IMR-90 (cell line): Measurements from ENCODE around the gene RPGRIP1L. TPM values are rescaled to one million over a fixed set of nuclear protein-coding genes. Genes with fewer than 3 reads are reported as not detected.

ENCODE experiments used
- ATAC-seq: fragments of 200-7000 bp; cut with Tn5 transposase; 2 replicates; pipeline ENCODE4 v1.9.1; 2020; ENCODE audit warnings: low read depth, mild to moderate bottlenecking, moderate library complexity
- BruUV-seq: library from RNA; stranded (reverse); fragments of 400-500 nt; replicated peaks from 2 replicates; lab custom pipeline; 2021; lab: Mats Ljungman, UMichigan
- CTCF ChIA-PET: fragments of 300-600 bp; formaldehyde crosslinking; extraction: SDS; loops from one replicate; lab custom pipeline; 2021; ENCODE audit warnings: antibody characterized with exemption; lab: Yijun Ruan, JAX
- POLR2A ChIA-PET: fragments of 300-600 bp; sonication (Branson Sonifier 250); formaldehyde crosslinking; loops from one replicate; lab custom pipeline; 2022; ENCODE audit warnings: antibody characterized with exemption; ENCODE audit not compliant: unreplicated experiment; lab: Charles Lee
- DNase-seq: peaks from one replicate; pipeline ENCODE4 v3.0.0; 2013
- H2AFZ ChIP-seq: replicated peaks from 2 replicates; pipeline ENCODE3; 2013; ENCODE audit warnings: low read length, mild to moderate bottlenecking; ENCODE audit not compliant: poor library complexity
- H2AK5ac ChIP-seq: 2 replicates; pipeline ENCODE4 v1.6.1; 2013; ENCODE audit warnings: low read depth, low read length, inconsistent platforms
- H2AK9ac ChIP-seq: replicated peaks from 2 replicates; pipeline ENCODE3; 2013; ENCODE audit warnings: mild to moderate bottlenecking, low read depth, low read length, moderate library complexity; ENCODE audit not compliant: poor library complexity
- H2BK120ac ChIP-seq: 2 replicates; pipeline ENCODE4 v1.6.1; 2013; ENCODE audit warnings: low read depth, low read length, inconsistent platforms
- H2BK15ac ChIP-seq: 3 replicates; pipeline ENCODE4 v1.6.1; 2013; ENCODE audit warnings: low read depth, low read length, inconsistent platforms
- H2BK20ac ChIP-seq: 2 replicates; pipeline ENCODE4 v1.6.1; 2013; ENCODE audit warnings: low read depth, mild to moderate bottlenecking, inconsistent platforms, low read length, moderate library complexity
- H2BK5ac ChIP-seq: 2 replicates; pipeline ENCODE4 v1.6.1; 2013; ENCODE audit warnings: mild to moderate bottlenecking, low read depth, low read length, inconsistent platforms; ENCODE audit not compliant: poor library complexity, severe bottlenecking
- H3K14ac ChIP-seq: replicated peaks from 2 replicates; pipeline ENCODE4 v1.6.1; 2013; ENCODE audit warnings: low read depth, low read length, inconsistent platforms
- H3K18ac ChIP-seq: 2 replicates; pipeline ENCODE4 v1.6.1; 2013; ENCODE audit warnings: low read depth, low read length, control low read depth
- H3K23ac ChIP-seq: 2 replicates; pipeline ENCODE4 v1.6.1; 2013; ENCODE audit warnings: low read depth, low read length, inconsistent platforms
- H3K27ac ChIP-seq: 2 replicates; pipeline ENCODE4 v1.5.1; 2013; ENCODE audit warnings: mild to moderate bottlenecking, control low read depth, low read length; ENCODE audit not compliant: insufficient read depth
- H3K27me3 ChIP-seq: 2 replicates; pipeline ENCODE4 v1.6.1; 2013; ENCODE audit warnings: low read length; ENCODE audit not compliant: control insufficient read depth, insufficient read depth
- H3K36me3 ChIP-seq: 2 replicates; pipeline ENCODE4 v1.6.1; 2013; ENCODE audit warnings: low read length, mixed read lengths; ENCODE audit not compliant: control insufficient read depth, insufficient read depth
- H3K4ac ChIP-seq: 2 replicates; pipeline ENCODE4 v1.6.1; 2013; ENCODE audit warnings: low read depth, low read length, inconsistent platforms
- H3K4me1 ChIP-seq: 2 replicates; pipeline ENCODE4 v1.6.1; 2013; ENCODE audit warnings: low read length, mixed read lengths; ENCODE audit not compliant: control insufficient read depth, insufficient read depth
- H3K4me2 ChIP-seq: 2 replicates; pipeline ENCODE4 v1.6.1; 2013; ENCODE audit warnings: low read depth, mild to moderate bottlenecking, control low read depth, low read length, moderate library complexity
- H3K4me3 ChIP-seq: 2 replicates; pipeline ENCODE4 v1.5.1; 2013; ENCODE audit warnings: low read depth, mild to moderate bottlenecking, control low read depth, low read length, moderate library complexity; ENCODE audit not compliant: insufficient read depth
- H3K56ac ChIP-seq: 2 replicates; pipeline ENCODE4 v1.6.1; 2013; ENCODE audit warnings: low read length, inconsistent platforms; ENCODE audit not compliant: insufficient read depth; ENCODE audit errors: extremely low read depth
- H3K79me1 ChIP-seq, 2 experiments: 2 replicates each; pipeline ENCODE4 v1.6.1; 2013; ENCODE audit warnings: low read length in 2 of 2, inconsistent platforms in 1 of 2, low read depth in 1 of 2
- H3K9ac ChIP-seq: 2 replicates; pipeline ENCODE4 v1.6.1; 2013; ENCODE audit warnings: low read depth, low read length, control low read depth
- H3K9me1 ChIP-seq: 2 replicates; pipeline ENCODE4 v1.6.1; 2013; ENCODE audit warnings: low read length, inconsistent platforms; ENCODE audit not compliant: insufficient read depth
- H3K9me3 ChIP-seq: 2 replicates; pipeline ENCODE4 v1.6.1; 2013; ENCODE audit warnings: low read length; ENCODE audit not compliant: control insufficient read depth, insufficient read depth
- H4K20me1 ChIP-seq: 2 replicates; pipeline ENCODE4 v1.6.1; 2013; ENCODE audit warnings: low read length, inconsistent platforms; ENCODE audit not compliant: insufficient read depth
- H4K5ac ChIP-seq: 2 replicates; pipeline ENCODE4 v1.6.1; 2013; ENCODE audit warnings: mild to moderate bottlenecking, low read depth, low read length, control low read depth
- H4K8ac ChIP-seq, 2 experiments: 2 replicates each; pipeline ENCODE4 v1.6.1; 2013; ENCODE audit warnings: low read depth in 2 of 2, low read length in 2 of 2, control low read depth in 1 of 2, inconsistent platforms in 1 of 2
- H4K91ac ChIP-seq: 2 replicates; pipeline ENCODE4 v1.6.1; 2013; ENCODE audit warnings: low read depth, low read length, inconsistent platforms; ENCODE audit not compliant: insufficient read depth
- BHLHE40 ChIP-seq: fragments of 150-350 bp; IDR thresholded peaks from 2 replicates; pipeline ENCODE4 v1.6.1; 2016; ENCODE audit warnings: mild to moderate bottlenecking, low read depth, low read length
- CEBPB ChIP-seq: IDR thresholded peaks from 2 replicates; pipeline ENCODE4 v1.6.1; 2012; ENCODE audit warnings: low read depth, low read length, improper control_type of control experiment
- CHD1 ChIP-seq: IDR thresholded peaks from 2 replicates; pipeline ENCODE4 v1.6.1; 2012; ENCODE audit warnings: low read depth, low read length, improper control_type of control experiment
- CTCF ChIP-seq: conservative IDR thresholded peaks from 2 replicates; pipeline ENCODE4 v1.5.1; 2012; ENCODE audit warnings: mild to moderate bottlenecking, low read depth, low read length, improper control_type of control experiment
- ELK1 ChIP-seq: fragments of 150-350 bp; IDR thresholded peaks from 2 replicates; pipeline ENCODE4 v1.6.1; 2016; ENCODE audit warnings: low read depth, mild to moderate bottlenecking, low read length, moderate library complexity, borderline replicate concordance
- FOS ChIP-seq: fragments of 150-350 bp; IDR thresholded peaks from 2 replicates; pipeline ENCODE4 v1.6.1; 2016; ENCODE audit warnings: low read depth, low read length
- MAFK ChIP-seq: IDR thresholded peaks from 2 replicates; pipeline ENCODE4 v1.6.1; 2012; ENCODE audit warnings: low read depth, low read length, improper control_type of control experiment
- MAZ ChIP-seq: IDR thresholded peaks from 2 replicates; pipeline ENCODE4 v1.6.1; 2012; ENCODE audit warnings: low read depth, mild to moderate bottlenecking, low read length, improper control_type of control experiment, moderate library complexity, borderline replicate concordance
- MXI1 ChIP-seq: IDR thresholded peaks from 2 replicates; pipeline ENCODE4 v1.6.1; 2012; ENCODE audit warnings: low read depth, mild to moderate bottlenecking, low read length, moderate library complexity, borderline replicate concordance
- NFE2L2 ChIP-seq: fragments of 150-350 bp; IDR thresholded peaks from 2 replicates; pipeline ENCODE4 v1.6.1; 2016; ENCODE audit warnings: low read depth, mild to moderate bottlenecking, low read length
- POLR2A ChIP-seq: IDR thresholded peaks from 2 replicates; pipeline ENCODE4 v1.6.1; 2012; ENCODE audit warnings: mild to moderate bottlenecking, low read depth, low read length
- RAD21 ChIP-seq: IDR thresholded peaks from 2 replicates; pipeline ENCODE4 v1.6.1; 2012; ENCODE audit warnings: low read length, improper control_type of control experiment
- RCOR1 ChIP-seq: IDR thresholded peaks from 2 replicates; pipeline ENCODE4 v1.6.1; 2012; ENCODE audit warnings: mild to moderate bottlenecking, low read length, improper control_type of control experiment; ENCODE audit not compliant: insufficient replicate concordance
- RFX5 ChIP-seq: IDR thresholded peaks from 2 replicates; pipeline ENCODE4 v1.8.0; 2012; ENCODE audit warnings: low read depth, mild to moderate bottlenecking, low read length, moderate library complexity
- WGBS, 2 experiments: methylation state at CpG; one replicate each; pipeline versions ENCODE4 v1.1.5 to v1.1.7; 2013; ENCODE audit warnings: missing lambda C conversion rate in 2 of 2; ENCODE audit not compliant: insufficient read length in 1 of 2; ENCODE audit errors: extremely low coverage in 2 of 2; 5-methylcytosine and 5-hydroxymethylcytosine counted together
- dilution Hi-C: fragments of 300-500 bp; cut with HindIII; formaldehyde crosslinking; loops from one replicate; pipeline ENCODE4 v1.14.3; 2018; ENCODE audit warnings: low sequenced_read_pairs; ENCODE audit not compliant: unreplicated experiment
- in situ Hi-C: fragments of 300-500 bp; cut with MboI; formaldehyde crosslinking; loops from 3 replicates; pipeline ENCODE4 v1.14.3; 2019; ENCODE audit warnings: low sequenced_read_pairs, inconsistent platforms, mixed read lengths
- intact Hi-C: fragments of 100-400 bp; cut with micrococcal nuclease; formaldehyde crosslinking; loops from 2 replicates; pipeline ENCODE4 v1.10.0; 2022
- polyA plus RNA-seq, 3 experiments: library from polyadenylated mRNA; depleted of rRNA; stranded (reverse); fragments of >200 nt; gene quantifications; 2 replicates each; pipeline ENCODE4 v1.2.3, GENCODE V29; 2012; ENCODE audit warnings: low replicate concordance in 1 of 3
- total RNA-seq: library from RNA; depleted of rRNA; stranded (reverse); fragments of >200 nt; gene quantifications from 2 replicates; pipeline ENCODE4 v1.2.3, GENCODE V29; 2012

Gene RPGRIP1L
- total and polyA plus RNA-seq, 2 of the 4 experiments (the other 2 are of a cell fraction) = 7.3 to 10.4 TPM

GRCh38 chr16:53707671-53708070 lies 4.0 kb upstream of the RPGRIP1L start:
- Histone ChIP-seq H2AK9ac (no peak overlapping the region), H3K4me1 (peaks cover 2% of the 10 kb centered on the region; the same call in 1 of the 2 replicates), H3K27ac (no peak overlapping the region), H3K14ac (no peak overlapping the region), H3K4me3 (no peak overlapping the region), H3K9ac (no peak overlapping the region), H4K91ac (no peak overlapping the region), H3K9me3 (no peaks in the 10 kb centered on the region), H4K5ac (no peak overlapping the region), H2BK20ac (no peak overlapping the region), H3K56ac (no peak overlapping the region), H3K36me3 (peaks cover 3% of the 10 kb centered on the region; the same call in 1 of the 2 replicates), H2BK120ac (no peak overlapping the region), H2BK5ac (no peak overlapping the region), H3K27me3 (no peaks in the 10 kb centered on the region), H3K23ac (no peak overlapping the region), H2AK5ac (no peak overlapping the region), H3K79me1 (peaks cover 25 to 61% of the 10 kb centered on the region in 2 experiments), H3K9me1 (0 out of 2 replicates have a peak, but pooled peaks cover 2% of the 10 kb centered on the region), H3K4ac (no peak overlapping the region), H2AFZ (no peak overlapping the region), H4K20me1 (peaks cover 6% of the 10 kb centered on the region; the same call in 1 of the 2 replicates), H4K8ac (no peak overlapping the region), H2BK15ac (no peak overlapping the region), H3K4me2 (no peak overlapping the region), H3K18ac (no peak overlapping the region)
- dilution Hi-C loops = no loop called here
- intact Hi-C loops = no loop called here
- BruUV-seq = no TSS peak
- in situ Hi-C loops = no loop called here
- ATAC-seq (no peak), DNase-seq (no peak)
- no CpG with 5 or more reads among the region's 3 CpGs for WGBS, 2 experiments
- POLR2A ChIA-PET = no interaction called here
- CTCF ChIA-PET = no interaction called here
- TF ChIP-seq CHD1 = no peak
- no peak for TF ChIP-seq ELK1
- TF ChIP-seq CTCF = no peak
- TF ChIP-seq NFE2L2 = no peak
- no peak for TF ChIP-seq CEBPB
- no peak for TF ChIP-seq BHLHE40
- TF ChIP-seq MAFK = no peak
- no peak for TF ChIP-seq RFX5
- TF ChIP-seq POLR2A = no peak
- no peak for TF ChIP-seq RCOR1
- no peak for TF ChIP-seq FOS
- TF ChIP-seq MAZ = no peak
- TF ChIP-seq RAD21 = no peak
- no peak for TF ChIP-seq MXI1
